Measurements from ENCODE around the gene SLC27A3. TPM values are rescaled to one million over a fixed set of nuclear protein-coding genes. Genes with fewer than 3 reads are reported as not detected.
A peak's percentile ranks its signal among the peaks of the same experiment; 100 is the strongest.

Gene SLC27A3
- total RNA-seq, 1 donor from 2014 or later, result 99.6 TPM

- peaks cover 4% of the 10 kb centered on the region for H3K36me3 ChIP-seq
- no peaks in the 10 kb centered on the region for H3K9me3 ChIP-seq
- TF ChIP-seq CTCF (IDR thresholded peaks at IDR 0.05), result peak; percentile 91
- peak; percentile 79 for DNase-seq
- H3K27me3 ChIP-seq (ENCODE audit: low read depth), result no peaks in the 10 kb centered on the region
- intact Hi-C loops (cut with DNase I), result loop anchor here (10.0 kb wide), 1 partner anchor 188 kb away; the partner anchor contains the start of gene RAB13
- peak; percentile 75 to 83 for ATAC-seq
- no peak overlapping the region for H3K4me3 ChIP-seq
- no peak overlapping the region for H3K27ac ChIP-seq
- H3K4me1 ChIP-seq, result no peaks in the 10 kb centered on the region
Measured at GRCh38 chr1:153796786-153797659, 21.8 kb downstream of the SLC27A3 start.

- intact Hi-C loops (cut with DNase I), result loop anchor here (10.0 kb wide), 1 partner anchor 186 kb away; the partner anchor contains the start of gene RAB13
- Histone ChIP-seq H3K27me3 (ENCODE audit: low read depth) (no peaks in the 10 kb centered on the region), H3K4me1 (peaks cover 8% of the 10 kb centered on the region), H3K36me3 (peaks cover 4% of the 10 kb centered on the region), H3K4me3 (no peak overlapping the region), H3K27ac (no peak overlapping the region), H3K9me3 (no peaks in the 10 kb centered on the region)
- DNase-seq (no peak), ATAC-seq (no peak)
- TF ChIP-seq CTCF (IDR thresholded peaks at IDR 0.05), result no peak
Measured at GRCh38 chr1:153798468-153798780, 23.2 kb downstream of the SLC27A3 start.

- H3K4me1 ChIP-seq, result peaks cover 13% of the 10 kb centered on the region
- H3K27me3 ChIP-seq (ENCODE audit: low read depth), result no peaks in the 10 kb centered on the region
- H3K36me3 ChIP-seq, result peaks cover 4% of the 10 kb centered on the region
- intact Hi-C loops (cut with DNase I), result loop anchor here (10.0 kb wide), 1 partner anchor 186 kb away; the partner anchor contains the start of gene RAB13
- H3K27ac ChIP-seq, result no peak overlapping the region
- no peak for TF ChIP-seq CTCF (IDR thresholded peaks at IDR 0.05)
- DNase-seq, result no peak
- no peak overlapping the region for H3K4me3 ChIP-seq
- no peak for ATAC-seq
- no peaks in the 10 kb centered on the region for H3K9me3 ChIP-seq
Measured at GRCh38 chr1:153799016-153799415, 23.8 kb downstream of the SLC27A3 start.

- ATAC-seq (no peak), DNase-seq (no peak)
- Histone ChIP-seq H3K4me3 (no peak overlapping the region), H3K4me1 (peaks cover 21% of the 10 kb centered on the region), H3K36me3 (peaks cover 4% of the 10 kb centered on the region), H3K27me3 (ENCODE audit: low read depth) (no peaks in the 10 kb centered on the region), H3K27ac (no peak overlapping the region), H3K9me3 (no peaks in the 10 kb centered on the region)
- intact Hi-C loops (cut with DNase I), result loop anchor here (10.0 kb wide), 1 partner anchor 185 kb away; the partner anchor contains the start of gene RAB13
- no peak for TF ChIP-seq CTCF (IDR thresholded peaks at IDR 0.05)
Measured at GRCh38 chr1:153799566-153800465, 24.6 kb downstream of the SLC27A3 start.

GRCh38 chr1:153800516-153800915 lies 25.3 kb downstream of the SLC27A3 start:
- H3K36me3 ChIP-seq, result peaks cover 4% of the 10 kb centered on the region
- no peak overlapping the region for H3K27ac ChIP-seq
- ATAC-seq (no peak), DNase-seq (no peak)
- peaks cover 28% of the 10 kb centered on the region for H3K4me1 ChIP-seq
- no peak overlapping the region for H3K4me3 ChIP-seq
- no peaks in the 10 kb centered on the region for H3K27me3 ChIP-seq (ENCODE audit: low read depth)
- TF ChIP-seq CTCF (IDR thresholded peaks at IDR 0.05), result no peak
- intact Hi-C loops (cut with DNase I), result no loop called here
- H3K9me3 ChIP-seq, result no peaks in the 10 kb centered on the region
